ENCODE data around the gene DNAJC7.
"Not testable (repeated sequence)": the region's sequence is repeated elsewhere in the genome, so short reads cannot be mapped to it uniquely, and the experiment has no call there.

Gene DNAJC7

DNA sequence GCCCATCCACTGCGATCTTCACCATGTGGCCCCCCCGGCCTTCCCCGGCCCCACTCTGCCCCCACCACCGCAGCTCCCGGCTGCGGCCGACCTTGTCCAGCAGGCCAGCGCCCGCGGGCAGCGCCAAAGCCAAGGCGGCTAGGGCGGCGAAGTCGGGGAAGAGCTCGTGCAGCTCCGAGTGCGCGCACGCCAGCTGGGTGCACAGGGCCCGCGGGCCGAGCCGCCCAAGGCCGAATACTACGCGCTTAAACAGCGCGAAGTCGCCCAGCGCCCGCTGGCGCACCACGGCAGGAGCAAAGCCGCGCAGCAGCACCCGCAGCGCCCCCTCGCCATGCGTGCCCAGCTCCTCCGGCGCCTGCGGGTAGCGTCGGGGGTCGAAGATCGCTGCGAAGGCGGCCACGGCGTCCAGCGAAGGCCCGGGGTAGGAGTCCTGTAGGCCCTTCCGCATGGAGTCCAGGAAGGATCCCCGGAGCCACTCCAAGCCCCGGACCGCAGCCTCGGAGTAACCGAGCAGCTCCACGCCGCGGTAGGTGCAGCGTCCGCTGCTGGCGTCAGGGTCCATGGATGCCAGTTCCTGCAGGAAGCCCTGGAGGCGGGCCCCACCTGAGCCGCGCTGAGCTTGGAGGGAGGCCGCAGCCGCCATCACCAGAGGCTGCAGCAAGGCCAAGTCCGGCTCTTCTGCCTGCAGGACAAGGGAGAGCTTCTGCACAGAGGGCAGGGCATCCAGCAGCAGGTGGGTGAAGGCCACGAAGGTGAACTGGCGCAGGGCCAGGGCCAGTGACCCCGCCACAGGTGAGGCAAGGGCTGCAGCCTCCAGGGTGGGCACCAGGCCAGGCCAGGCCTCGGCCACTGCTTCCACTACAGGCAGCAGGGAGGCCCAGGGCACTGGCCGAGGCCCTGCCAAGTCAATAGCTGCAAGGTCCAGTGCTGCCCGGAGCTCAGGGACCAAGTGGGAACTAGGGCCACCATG, 22.8 kb upstream of the DNAJC7 start:
- no peak for DNase-seq

DNA sequence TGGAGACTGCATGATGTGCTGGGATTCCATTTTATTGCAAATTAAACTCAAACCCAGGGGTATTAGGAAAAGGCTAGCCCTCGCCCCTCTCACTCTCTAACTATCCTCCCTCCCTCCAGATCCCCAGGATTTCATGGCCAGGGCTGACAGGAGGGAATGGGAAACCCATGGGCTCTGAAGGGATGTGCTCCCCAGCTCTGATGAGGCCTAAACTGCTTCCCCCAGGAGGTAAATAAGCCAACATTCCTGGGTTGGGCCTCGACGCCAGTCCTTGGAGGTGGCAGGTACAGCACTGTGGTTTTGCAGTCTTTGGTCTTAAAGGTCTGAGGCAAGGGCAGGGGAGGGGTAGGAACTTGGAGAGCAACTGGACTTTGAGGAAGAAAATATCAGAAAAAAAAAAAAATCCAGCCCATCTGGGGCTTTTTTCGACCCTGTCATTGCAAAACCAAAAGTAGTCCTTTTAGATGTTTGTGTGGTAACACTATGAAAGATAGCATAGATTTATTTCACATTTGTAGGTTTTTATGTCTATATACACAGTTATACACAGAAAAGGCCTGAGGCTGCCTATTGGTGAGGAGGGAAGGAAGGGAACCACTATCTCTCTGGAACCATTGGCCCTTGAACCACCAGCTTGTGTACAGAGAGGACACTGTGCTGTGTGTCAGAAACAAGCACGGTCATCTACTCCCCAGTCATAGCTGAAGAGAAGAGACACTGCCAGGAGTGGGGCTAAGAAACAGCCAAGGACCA, 21.2 kb upstream of the DNAJC7 start:
- no peak for DNase-seq

DNA sequence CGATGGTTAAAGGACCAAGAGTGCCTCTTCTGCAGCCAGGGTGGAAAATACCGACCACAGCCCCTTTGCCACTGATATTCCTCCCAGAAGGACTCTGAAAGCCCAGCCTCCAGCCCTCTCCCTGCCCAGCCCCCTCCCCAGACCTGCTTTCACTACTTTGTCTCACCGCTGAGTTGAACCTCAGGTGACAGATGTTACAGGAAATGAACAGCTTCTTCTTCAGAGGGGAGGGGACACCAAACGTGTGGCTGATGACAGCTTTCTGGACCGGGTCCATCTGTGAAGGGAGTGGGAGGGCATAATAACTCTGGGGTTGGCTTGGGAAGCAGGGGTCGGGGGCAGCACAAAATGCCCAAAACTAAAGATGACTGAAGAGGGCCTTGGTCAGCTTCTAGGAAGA, 16.8 kb upstream of the DNAJC7 start:
- DNase-seq, result no peak

DNA sequence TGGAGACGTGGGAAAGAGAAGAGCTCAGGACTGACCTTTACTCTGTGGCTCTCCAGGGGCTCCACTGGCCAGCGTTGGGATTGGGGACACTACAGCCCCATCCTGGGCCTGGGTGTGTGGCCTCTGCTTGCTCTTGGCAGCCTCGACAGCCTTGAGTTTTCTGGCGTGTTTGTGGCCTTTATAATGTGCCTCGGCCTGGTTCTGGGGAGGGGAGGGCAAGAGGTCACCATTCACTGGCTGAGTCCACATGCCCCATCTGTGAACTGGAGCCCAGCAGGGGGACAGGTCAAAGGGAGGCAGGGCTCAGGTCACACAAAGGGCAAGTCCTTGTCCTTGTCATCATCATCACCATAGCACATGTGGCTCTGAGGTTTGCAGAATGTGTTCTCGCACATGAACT, 14.3 kb upstream of the DNAJC7 start:
- DNase-seq, result no peak

DNA sequence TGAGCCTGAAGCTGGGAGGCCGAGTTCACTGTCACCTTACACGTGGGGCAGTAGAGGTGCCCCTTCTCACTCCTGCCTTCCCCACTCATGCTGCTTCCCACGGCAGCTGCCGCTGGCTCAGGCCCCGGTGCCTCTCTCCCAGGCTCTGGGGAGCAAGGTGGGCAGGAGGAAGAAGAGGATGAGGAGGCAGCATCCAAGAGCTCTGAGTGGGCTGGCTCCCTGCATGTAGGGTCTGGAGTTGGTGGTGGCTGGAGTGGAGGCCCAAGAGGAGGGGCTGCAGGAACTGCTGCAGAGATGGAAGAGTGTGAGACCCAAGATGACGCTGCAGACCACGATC, 11.5 kb upstream of the DNAJC7 start:
- no peak for DNase-seq

DNA sequence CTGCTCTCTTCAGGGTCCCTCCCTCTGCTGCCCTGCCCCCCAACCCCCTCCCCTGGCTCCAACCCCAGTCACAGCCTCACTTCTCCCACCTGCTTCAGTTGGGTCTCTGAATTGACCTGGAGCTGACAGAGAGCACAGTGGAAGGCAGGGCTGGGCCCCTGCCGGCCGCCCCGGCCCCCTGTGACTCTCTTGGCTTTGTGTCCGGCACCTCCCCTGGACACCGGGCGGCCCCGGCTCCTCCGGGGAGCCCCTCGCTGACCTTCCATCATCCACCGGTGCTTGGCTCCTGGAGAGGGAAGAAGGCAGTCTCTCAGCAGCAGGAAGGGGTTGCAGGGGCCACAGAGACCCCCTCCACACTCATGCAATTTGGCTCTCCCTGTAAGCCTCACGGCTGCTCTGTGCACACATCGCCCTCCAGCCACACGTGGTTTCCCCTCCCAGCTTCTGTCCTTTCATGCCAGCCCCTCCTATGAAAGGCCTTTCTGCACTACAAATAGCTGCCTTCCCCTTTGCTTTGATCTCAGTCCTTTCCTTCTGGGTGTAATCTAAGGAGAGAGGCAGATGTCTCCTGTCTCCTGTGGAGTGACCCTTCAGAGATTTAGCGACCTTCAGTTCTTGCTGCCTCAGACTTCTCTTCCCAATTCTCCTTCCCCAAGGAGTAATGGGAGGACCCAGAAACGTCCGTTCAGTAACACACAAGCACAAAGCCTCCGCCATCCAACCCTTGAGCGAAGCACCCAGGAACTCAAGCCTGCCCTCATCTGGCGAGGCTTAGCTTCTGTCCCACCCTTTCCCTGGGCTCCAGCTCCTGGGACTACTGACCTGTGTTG, 10.9 kb upstream of the DNAJC7 start:
- no peak for DNase-seq

DNA sequence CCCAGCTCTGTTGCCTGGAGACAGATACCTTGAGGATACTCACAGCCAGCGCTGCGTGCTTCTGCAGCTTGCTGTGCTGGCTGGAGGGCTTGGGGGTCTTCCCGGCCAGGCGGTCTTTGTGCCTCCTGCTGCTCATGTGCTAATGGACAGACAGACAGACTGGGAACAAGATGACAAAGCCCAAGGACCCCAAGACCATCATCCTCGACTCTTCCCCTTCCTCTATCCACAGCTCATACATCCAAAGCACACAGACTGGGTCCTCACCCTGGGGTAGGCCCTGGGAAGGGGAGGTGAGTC, 10.3 kb upstream of the DNAJC7 start:
- DNase-seq, result no peak

DNA sequence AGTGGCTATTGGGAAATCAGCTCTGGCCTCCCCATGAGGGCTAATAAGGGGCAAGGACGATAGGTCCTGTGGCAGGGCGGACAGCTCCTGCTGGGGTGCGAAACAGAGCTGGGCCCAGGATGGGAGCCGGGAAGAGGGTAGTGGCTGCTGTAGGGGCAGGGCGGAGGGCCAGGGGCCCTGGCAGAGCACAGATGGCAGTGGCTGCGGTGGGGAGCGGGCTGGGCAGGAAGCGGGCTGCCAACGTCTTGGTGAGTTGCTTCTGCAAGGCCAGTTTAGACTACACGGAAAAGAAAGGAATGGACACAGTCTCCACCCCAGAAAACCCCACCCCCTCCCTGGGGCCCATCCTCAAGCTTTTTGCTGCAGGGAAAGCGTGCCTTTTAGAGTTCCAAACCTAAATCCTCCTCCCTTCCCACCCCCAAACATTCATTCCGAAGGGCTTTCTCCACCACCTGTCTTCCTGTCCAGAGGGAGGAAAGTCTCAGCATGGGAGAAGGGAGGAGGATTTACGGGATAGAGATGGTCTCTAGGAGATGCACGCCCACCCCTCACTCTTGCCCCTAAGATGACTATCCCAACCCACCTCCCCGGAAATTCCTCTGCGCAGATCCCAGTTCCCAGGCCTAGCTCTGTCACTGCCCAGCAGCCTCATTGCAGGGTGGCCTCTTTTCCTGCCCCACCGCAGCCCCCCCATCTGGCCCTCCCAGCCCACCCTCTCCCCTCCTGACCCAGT, 9.8 kb upstream of the DNAJC7 start:
- no peak for DNase-seq

DNA sequence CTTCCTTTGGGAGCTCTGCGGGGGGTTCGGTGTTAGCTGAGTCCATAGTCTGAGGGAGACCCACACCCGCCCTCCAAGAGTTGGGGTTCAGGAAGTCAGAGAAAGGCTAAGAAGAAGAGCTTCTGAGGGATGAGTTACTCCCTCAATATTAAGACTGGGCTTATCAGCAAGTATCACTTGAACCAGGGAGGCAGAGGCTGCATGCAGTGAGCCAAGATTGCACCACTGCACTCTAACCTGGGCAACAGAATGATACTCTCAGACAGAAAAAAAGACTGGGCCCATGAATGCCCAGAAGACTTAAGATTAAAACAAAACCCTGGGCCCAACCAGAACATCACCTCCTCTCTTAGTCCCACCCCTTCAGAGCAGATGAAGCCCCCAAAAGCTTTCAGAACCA, 8.7 kb upstream of the DNAJC7 start:
- DNase-seq, result no peak

DNA sequence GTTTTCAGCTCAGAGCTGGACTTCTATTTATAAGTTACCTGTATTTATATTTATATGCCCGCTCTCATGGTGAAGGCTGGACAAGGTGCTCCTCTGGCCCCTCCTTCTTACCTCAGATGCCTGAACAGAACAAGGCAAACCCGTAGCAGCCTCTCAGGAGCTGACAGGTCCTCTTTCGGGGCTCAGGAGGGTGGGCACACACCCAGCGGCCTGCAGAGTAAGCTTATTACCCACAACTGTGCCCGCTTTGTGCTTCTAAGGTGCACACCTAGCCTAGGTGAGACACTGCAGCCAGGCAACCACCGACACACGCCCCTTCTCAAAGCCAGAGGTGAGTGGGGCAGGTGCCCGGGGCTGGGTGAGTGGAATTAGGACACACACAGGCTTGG, 7.9 kb upstream of the DNAJC7 start:
- no peak for DNase-seq

DNA sequence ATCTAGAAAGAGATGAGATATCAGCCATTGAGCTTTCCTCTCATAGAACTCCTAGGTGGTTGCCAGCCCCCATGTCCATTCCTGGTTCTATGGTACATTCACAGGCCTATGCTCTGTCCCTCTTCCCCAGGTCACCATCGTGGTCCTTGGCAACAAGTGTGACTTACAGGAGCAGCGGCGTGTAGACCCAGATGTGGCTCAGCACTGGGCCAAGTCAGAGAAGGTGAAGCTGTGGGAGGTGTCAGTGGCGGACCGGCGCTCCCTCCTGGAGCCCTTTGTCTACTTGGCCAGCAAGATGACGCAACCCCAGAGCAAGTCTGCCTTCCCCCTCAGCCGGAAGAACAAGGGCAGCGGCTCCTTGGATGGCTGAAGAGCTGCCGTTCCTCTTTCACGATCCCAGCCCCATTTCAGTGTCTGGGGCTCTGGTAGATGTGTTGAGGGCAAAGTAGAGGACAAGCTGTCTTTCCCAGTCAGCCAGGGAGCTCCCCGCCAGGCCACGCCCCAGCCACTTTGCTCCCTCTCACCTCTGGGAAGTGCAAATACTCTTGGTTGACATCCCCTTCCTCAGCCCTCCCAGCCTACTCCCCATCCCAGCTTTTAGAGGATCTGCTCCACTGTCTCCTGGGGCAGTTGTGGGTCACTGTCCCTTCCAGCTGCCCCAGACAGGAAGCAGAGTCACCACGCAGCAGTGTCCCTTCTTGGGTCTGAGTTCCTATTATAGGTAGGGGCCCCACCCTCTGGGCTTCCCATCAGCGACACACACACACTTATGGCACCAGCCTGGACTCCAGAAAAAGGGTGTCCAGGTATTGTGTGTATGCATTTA, 6.5 kb upstream of the DNAJC7 start:
- DNase-seq, result peak in 1 of 2 experiments; percentile 10

DNA sequence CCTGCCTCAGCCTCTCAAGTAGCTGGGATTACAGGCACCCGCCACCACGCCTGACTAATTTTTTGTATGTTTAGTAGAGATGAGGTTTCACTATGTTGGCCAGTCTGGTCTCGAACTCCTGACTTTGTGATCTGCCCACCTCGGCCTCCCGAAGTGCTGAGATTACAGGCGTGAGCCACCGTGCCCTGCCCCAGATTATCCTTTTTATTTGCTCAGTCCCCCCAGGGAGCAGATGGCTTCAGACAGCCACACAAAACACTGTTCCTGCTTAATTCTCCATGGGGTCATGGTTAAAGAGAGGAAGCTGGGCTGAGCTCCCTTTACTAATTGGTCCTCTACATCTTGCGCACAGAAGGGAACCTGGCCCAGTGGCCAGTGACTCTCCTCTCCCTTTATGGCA, 3.6 kb upstream of the DNAJC7 start:
- not testable (repeated sequence) for DNase-seq

DNA sequence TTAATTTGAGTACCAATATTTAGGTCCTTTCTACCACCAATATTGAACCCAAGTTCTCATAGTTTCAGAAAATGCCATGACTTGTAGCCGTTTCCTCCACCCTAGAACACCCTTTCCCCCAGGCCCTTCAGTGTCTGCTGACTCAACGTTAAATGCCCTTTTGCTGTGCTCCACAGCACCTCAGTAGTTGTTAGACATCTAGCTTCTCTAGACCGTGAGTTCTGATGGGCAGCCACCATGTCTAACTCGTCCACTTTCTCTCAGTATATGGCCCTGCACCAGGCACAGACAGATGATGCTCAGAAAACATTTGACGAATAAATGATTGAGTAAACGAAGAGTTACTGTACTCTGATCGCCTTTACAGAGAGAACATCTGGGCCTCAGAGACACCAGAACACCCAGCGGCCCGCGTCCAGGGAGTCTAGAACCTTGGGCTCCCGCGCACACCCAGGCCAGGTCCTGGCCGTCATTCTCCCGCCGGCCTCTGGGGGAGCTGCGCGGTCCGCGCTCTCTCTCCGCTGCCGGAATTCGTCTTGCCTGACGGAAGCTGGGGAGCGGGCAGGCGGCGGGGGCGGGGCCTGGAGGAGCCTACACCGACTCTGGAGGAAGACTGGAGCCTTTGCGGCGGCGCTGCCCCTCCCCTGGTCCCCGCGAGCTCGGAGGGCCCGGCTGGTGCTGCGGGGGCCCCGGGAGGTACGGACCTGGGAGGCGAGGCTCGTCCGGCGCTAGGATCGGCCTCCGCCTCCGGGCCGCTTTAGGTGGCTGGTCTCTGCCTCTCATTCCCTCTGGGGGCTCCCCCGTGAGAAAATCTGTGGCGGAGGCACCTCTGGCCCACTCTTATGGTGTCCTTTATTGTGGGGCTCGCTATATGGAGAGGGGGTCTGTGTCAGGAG, 2.5 kb upstream of the DNAJC7 start, which contains the start of gene NKIRAS2:
NKIRAS2 (plus strand) TSS at position 582 of the 896 bp plus-strand sequence. CDS start 1,488 bp downstream, outside the sequence.
- DNase-seq, result peak; percentile 72 to 90

DNA sequence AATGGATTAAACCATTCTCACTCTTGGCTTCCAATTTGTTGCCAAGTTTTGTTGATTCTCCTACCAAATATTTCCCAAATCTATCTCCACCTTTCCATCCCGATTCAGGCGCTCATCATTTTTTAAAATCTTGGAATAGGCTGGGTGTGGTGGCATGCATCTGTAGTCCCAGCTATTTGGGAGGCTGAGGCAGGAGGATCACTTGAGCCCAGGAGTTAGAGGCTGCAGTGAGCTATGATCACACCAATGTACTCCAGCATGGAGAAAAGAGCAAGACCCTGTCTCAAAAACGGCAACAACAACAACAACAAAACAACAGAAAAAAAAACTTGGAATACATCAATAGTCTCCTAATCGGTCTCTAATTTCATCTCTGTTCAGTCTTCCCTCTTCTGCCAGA, 1.7 kb upstream of the DNAJC7 start:
- DNase-seq, result no peak

DNA sequence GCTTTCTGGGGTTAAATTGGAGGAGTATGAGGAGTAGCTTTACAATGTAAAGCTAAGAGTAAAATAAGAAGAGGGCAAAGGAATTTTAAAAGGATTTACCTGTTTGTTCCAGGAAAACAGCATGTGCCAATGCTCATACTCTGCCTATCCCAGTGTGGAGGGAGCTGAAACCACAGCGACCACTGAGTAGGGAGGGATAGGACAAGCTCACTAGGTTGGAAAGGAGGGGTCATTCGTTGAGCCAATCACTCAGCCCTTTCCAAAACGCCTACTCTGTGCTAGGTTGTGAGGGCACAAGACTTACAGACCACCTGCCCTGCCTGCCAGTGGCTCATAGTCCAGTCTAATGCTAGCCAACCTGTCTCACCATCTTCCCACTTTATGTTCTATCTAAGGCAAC, 1.1 kb upstream of the DNAJC7 start:
- no peak for DNase-seq

DNA sequence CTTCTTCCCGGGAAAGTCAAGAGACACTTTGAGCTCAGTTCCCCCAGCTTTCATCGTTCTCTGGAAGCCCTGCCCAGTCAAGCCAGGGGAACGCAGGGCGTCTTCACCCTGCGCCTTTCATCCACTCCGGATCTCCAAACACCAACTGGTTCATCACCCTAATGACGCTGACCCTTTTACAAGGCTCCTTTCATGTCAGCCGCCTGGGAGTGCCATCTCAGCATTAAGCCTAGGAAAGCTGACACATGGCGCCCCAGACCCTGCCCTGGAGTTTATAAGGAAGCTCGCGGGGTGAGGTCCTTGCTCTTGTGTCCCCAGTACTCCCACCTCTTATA, 594 bp upstream of the DNAJC7 start:
- no peak for DNase-seq

DNA sequence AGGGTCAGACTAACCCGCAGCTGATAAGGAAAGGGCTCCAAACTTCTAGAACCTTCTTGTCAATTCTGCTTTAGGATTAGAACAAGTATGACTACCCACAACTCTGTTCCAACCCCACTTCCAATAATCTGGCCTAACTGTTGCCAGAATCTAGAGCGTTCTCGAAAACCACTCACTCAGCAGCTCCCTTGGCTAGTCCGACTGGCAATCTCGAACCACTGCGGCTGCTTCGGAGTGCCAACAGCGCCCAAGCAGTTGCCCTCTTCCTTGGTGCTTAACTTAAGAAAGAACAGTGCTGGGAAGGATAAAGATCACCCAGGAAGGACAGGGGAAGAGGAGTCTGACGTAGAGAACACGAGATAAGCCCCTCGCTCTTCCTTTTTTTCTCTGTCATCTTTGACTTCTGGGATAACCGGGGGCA, 818 bp downstream of the DNAJC7 start:
- DNase-seq, result peak in 1 of 2 experiments; percentile 18

DNA sequence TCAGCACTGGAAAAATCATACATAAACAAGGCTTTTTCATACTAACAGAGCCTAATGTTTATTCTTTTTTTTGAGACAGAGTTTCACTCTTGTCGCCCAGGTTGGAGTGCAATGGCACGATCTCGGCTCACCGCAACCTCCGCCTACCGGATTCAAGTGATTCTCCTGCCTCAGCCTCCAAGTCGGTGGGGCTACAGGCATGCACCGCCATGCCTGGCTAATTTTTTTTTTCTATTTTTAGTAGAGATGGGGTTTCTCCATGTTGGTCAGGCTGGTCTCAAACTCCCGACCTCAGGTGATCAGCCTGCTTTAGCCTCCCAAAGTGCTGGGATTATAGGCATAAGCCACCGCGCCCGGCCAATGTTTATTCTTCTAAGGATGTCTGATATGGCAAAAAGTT, 3.5 kb downstream of the DNAJC7 start:
- not testable (repeated sequence) for DNase-seq

DNA sequence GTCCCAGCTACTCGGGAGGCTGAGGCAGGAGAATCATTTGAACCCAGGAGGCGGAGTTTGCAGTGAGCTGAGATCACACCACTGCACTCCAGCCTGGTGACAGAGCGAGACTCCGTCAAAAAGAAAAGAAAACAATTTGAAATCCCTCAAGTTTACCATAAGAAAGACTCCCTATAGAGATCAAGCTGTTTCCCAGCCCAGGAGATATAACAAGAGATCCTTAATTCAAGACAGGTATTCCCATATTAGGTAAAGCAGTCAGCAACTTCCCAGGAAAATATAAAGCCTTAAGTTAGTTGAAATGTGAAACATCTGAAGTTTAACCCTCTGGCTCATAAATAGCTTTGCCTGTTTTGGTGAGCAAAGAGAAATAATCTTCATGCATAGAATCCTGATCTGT, 4.9 kb downstream of the DNAJC7 start:
- not testable (repeated sequence) for DNase-seq

DNA sequence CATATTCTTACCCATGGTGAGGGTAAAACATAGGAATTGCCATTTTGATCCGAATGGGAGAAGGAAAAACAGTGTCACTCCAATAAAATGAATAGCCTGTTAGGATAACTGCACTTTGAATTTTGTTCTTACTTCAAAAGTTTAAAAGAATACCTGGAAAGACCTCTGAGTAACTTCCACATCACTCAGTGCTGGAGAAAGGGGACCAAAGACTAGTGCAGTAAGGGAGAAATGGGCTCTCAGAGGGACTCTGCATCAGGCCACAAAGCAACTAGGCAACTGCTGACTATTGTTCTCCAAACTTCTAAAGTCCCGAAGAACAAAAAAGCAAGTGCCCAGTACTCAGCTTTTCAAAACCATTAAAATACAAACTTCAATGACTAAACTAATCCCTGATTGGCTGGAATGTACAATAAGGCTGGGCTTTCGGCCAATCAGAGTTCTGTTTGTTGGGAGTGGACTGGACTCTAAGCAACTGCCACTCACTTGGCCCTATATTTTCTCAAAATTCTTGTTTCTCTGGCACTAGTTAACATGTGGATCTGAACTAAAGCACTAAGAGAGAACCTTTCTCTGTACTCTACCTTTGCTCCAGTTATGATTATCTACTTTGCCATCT, 6.2 kb downstream of the DNAJC7 start:
- DNase-seq, result no peak

Measured in NCI-H1930 (cell line).